A549 (cell line): Measurements from ENCODE around the gene RNF2.

Experiments
- CEBPB ChIP-seq, 2 experiments: fragments of >200 bp in 1 of 2; sonication (Bioruptor Twin) in 1 of 2; formaldehyde crosslinking in 1 of 2; IDR thresholded peaks; 2 replicates each; pipeline ENCODE4 v1.6.1; 2012 to 2016
- EP300 ChIP-seq, 2 experiments: fragments of >200 bp; sonication (Bioruptor Twin); formaldehyde crosslinking; IDR thresholded peaks; 2 replicates in 1 of 2; 3 replicates in 1 of 2; pipeline ENCODE4 v1.6.1; 2016 to 2017
- POLR2A ChIP-seq: IDR thresholded peaks from 2 replicates; pipeline ENCODE4 v1.6.1; 2012; ENCODE audit warnings: mild to moderate bottlenecking, low read length
- POLR2AphosphoS2 ChIP-seq: conservative IDR thresholded peaks from 2 replicates; pipeline ENCODE4 v1.6.1; 2012; ENCODE audit warnings: low read length, improper control_type of control experiment, inconsistent platforms
- SREBF2 ChIP-seq: fragments of 450-650 bp; IDR thresholded peaks from 2 replicates; pipeline ENCODE4 v1.6.1; 2014; ENCODE audit warnings: mild to moderate bottlenecking, moderate library complexity
- TF ChIP-seq, protein P1 (sequence below): fragments of >200 bp; sonication (Bioruptor Twin); formaldehyde crosslinking; IDR thresholded peaks from 3 replicates; pipeline ENCODE4 v1.5.1; 2016
- TF ChIP-seq, protein P2 (sequence below): fragments of 250-450 bp; sonication (Bioruptor Pico); IDR thresholded peaks from 2 replicates; pipeline ENCODE4 v1.5.0; 2021; ENCODE audit warnings: mild to moderate bottlenecking, moderate library complexity, borderline replicate concordance
- TF ChIP-seq, protein P3 (sequence below): IDR thresholded peaks from 2 replicates; pipeline ENCODE4 v1.6.1; 2012; ENCODE audit warnings: low read depth, borderline replicate concordance

DNA sequence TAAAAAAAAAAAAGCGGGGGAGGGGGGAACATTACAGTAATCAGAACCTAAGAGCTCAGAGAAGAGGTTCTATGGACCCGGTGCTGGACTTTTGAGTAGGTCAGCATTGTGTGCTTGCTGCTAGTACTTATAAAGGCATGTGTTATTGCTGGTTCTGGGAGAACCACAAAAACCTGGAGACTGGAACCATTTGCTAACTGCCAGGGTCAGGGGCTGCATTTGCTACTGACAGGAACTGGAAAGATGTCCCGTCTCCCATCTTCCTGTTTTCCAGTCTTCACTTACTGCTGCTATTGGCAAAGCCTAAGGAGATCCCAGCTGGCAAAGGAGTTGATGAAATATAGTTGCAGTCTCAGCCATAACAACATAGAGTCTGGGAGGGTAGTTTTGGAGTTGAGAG is 4.3 kb downstream of the RNF2 start:
- TF ChIP-seq, protein P1, sequence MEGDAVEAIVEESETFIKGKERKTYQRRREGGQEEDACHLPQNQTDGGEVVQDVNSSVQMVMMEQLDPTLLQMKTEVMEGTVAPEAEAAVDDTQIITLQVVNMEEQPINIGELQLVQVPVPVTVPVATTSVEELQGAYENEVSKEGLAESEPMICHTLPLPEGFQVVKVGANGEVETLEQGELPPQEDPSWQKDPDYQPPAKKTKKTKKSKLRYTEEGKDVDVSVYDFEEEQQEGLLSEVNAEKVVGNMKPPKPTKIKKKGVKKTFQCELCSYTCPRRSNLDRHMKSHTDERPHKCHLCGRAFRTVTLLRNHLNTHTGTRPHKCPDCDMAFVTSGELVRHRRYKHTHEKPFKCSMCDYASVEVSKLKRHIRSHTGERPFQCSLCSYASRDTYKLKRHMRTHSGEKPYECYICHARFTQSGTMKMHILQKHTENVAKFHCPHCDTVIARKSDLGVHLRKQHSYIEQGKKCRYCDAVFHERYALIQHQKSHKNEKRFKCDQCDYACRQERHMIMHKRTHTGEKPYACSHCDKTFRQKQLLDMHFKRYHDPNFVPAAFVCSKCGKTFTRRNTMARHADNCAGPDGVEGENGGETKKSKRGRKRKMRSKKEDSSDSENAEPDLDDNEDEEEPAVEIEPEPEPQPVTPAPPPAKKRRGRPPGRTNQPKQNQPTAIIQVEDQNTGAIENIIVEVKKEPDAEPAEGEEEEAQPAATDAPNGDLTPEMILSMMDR, result no peak
- TF ChIP-seq, protein P2, sequence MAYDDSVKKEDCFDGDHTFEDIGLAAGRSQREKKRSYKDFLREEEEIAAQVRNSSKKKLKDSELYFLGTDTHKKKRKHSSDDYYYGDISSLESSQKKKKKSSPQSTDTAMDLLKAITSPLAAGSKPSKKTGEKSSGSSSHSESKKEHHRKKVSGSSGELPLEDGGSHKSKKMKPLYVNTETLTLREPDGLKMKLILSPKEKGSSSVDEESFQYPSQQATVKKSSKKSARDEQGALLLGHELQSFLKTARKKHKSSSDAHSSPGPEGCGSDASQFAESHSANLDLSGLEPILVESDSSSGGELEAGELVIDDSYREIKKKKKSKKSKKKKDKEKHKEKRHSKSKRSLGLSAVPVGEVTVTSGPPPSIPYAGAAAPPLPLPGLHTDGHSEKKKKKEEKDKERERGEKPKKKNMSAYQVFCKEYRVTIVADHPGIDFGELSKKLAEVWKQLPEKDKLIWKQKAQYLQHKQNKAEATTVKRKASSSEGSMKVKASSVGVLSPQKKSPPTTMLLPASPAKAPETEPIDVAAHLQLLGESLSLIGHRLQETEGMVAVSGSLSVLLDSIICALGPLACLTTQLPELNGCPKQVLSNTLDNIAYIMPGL (CRISPR knock-in tag), result no peak
- TF ChIP-seq CEBPB (IDR thresholded peaks at IDR 0.05) (no peak), POLR2AphosphoS2 (no peak), POLR2A (no peak), EP300 (IDR thresholded peaks at IDR 0.05) (no peak), SREBF2 (no peak)
- TF ChIP-seq, protein P3, sequence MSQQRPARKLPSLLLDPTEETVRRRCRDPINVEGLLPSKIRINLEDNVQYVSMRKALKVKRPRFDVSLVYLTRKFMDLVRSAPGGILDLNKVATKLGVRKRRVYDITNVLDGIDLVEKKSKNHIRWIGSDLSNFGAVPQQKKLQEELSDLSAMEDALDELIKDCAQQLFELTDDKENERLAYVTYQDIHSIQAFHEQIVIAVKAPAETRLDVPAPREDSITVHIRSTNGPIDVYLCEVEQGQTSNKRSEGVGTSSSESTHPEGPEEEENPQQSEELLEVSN, result no peak
